Smooth muscle cell (in vitro differentiated cells): ENCODE data around the gene PCGF2. TPM values are rescaled to one million over a fixed set of nuclear protein-coding genes. Genes with fewer than 3 reads are reported as not detected.
"Not testable (repeated sequence)": the region's sequence is repeated elsewhere in the genome, so short reads cannot be mapped to it uniquely, and the experiment has no call there.

ENCODE experiments used
- DNase-seq: peaks from one replicate; lab custom pipeline; 2025; ENCODE audit not compliant: unreplicated experiment; lab: John Stamatoyannopoulos, UW
- H2AFZ ChIP-seq: fragments of 200-600 bp; sonication (generic); 2 replicates; pipeline ENCODE4 v1.6.0; 2016; ENCODE audit warnings: antibody characterized with exemption, low read depth, mild to moderate bottlenecking
- H3F3A ChIP-seq: fragments of 200-600 bp; sonication (generic); 2 replicates; pipeline ENCODE4 v1.6.0; 2017; ENCODE audit warnings: antibody characterized with exemption, low read depth
- H3K27ac ChIP-seq: fragments of 200-600 bp; sonication (generic); 2 replicates; pipeline ENCODE4 v1.5.1; 2016; ENCODE audit warnings: low read depth, mild to moderate bottlenecking
- H3K27me3 ChIP-seq: fragments of 200-600 bp; sonication (generic); 2 replicates; pipeline ENCODE4 v1.6.1; 2016; ENCODE audit warnings: low read depth, mild to moderate bottlenecking
- H3K36me3 ChIP-seq: fragments of 200-600 bp; sonication (generic); 2 replicates; pipeline ENCODE4 v1.5.1; 2016; ENCODE audit warnings: low read depth
- H3K4me1 ChIP-seq: fragments of 200-600 bp; sonication (generic); 2 replicates; pipeline ENCODE4 v1.5.1; 2016; ENCODE audit warnings: low read depth
- H3K4me2 ChIP-seq: fragments of 200-600 bp; sonication (generic); 2 replicates; pipeline ENCODE4 v1.6.0; 2016; ENCODE audit warnings: mild to moderate bottlenecking
- H3K4me3 ChIP-seq: fragments of 200-600 bp; sonication (generic); 2 replicates; pipeline ENCODE4 v1.5.1; 2016; ENCODE audit warnings: mild to moderate bottlenecking
- H3K79me2 ChIP-seq: fragments of 200-600 bp; sonication (generic); 2 replicates; pipeline ENCODE4 v1.6.0; 2016; ENCODE audit warnings: low read depth, mild to moderate bottlenecking
- H3K9ac ChIP-seq: fragments of 200-600 bp; sonication (generic); 2 replicates; pipeline ENCODE4 v1.6.0; 2016; ENCODE audit warnings: low read depth
- H3K9me3 ChIP-seq: fragments of 200-600 bp; sonication (generic); replicated peaks from 2 replicates; pipeline ENCODE4 v1.5.1; 2016; ENCODE audit warnings: low read depth
- H4K20me1 ChIP-seq: fragments of 200-600 bp; sonication (generic); 2 replicates; pipeline ENCODE4 v1.6.0; 2016; ENCODE audit warnings: low read depth
- CTCF ChIP-seq: fragments of 200-600 bp; sonication (generic); IDR thresholded peaks from 2 replicates; pipeline ENCODE4 v1.5.1; 2017; ENCODE audit warnings: borderline replicate concordance, mild to moderate bottlenecking, antibody characterized with exemption; ENCODE audit not compliant: insufficient read depth, poor library complexity, severe bottlenecking
- WGBS: methylation state at CpG from one replicate; pipeline ENCODE4 v1.1.7; 2016; ENCODE audit warnings: low lambda C conversion rate; 5-methylcytosine and 5-hydroxymethylcytosine counted together
- polyA plus RNA-seq: library from polyadenylated mRNA; unstranded; fragments of >200 nt; fragmentation: Nextera tagmentation; extraction: Ambion mirVana; gene quantifications from 2 replicates; pipeline ENCODE4 v1.2.1, GENCODE V29; 2016
- total RNA-seq: library from RNA; depleted of rRNA; stranded (reverse); fragments of >200 nt; gene quantifications from 2 replicates; pipeline ENCODE4 v1.2.3, GENCODE V29; 2014

PCGF2 gene
- total and polyA plus RNA-seq, 2 experiments from 2014 or later: 6.1 to 11.6 TPM

GRCh38 chr17:38789185-38789584, 41.0 kb upstream of the PCGF2 start:
- Histone ChIP-seq H3K79me2 (peaks cover 49% of the 10 kb centered on the region), H3K27me3 (no peaks in the 10 kb centered on the region), H3K9ac (no peak overlapping the region), H3K36me3 (peaks cover 3% of the 10 kb centered on the region), H3F3A (no peaks in the 10 kb centered on the region), H3K27ac (no peak overlapping the region), H3K4me2 (no peak overlapping the region), H4K20me1 (peaks cover 88% of the 10 kb centered on the region), H3K4me1 (peaks cover 8% of the 10 kb centered on the region), H2AFZ (no peak overlapping the region), H3K9me3 (no peaks in the 10 kb centered on the region), H3K4me3 (no peak overlapping the region)
- no peak for DNase-seq
- WGBS: 5% methylated on average over 1 of the region's 1 CpG
- TF ChIP-seq CTCF: no peak

- not testable (repeated sequence) for H3K4me2 ChIP-seq, H3K4me1 ChIP-seq, DNase-seq, H3K27ac ChIP-seq, H3K27me3 ChIP-seq, H3K4me3 ChIP-seq, H3K9ac ChIP-seq, H3F3A ChIP-seq, H3K36me3 ChIP-seq, H3K9me3 ChIP-seq, H2AFZ ChIP-seq
- Histone ChIP-seq H3K79me2 (peaks cover 38% of the 10 kb centered on the region), H4K20me1 (peaks cover 76% of the 10 kb centered on the region)
- WGBS: 97% methylated on average over 4 of the region's 4 CpGs
Observed at GRCh38 chr17:38787999-38788398, 39.9 kb upstream of the PCGF2 start.

- H3K4me1 ChIP-seq: peaks cover 8% of the 10 kb centered on the region
- no peak overlapping the region for H3K4me3 ChIP-seq
- H3K36me3 ChIP-seq: peaks cover 3% of the 10 kb centered on the region
- no peaks in the 10 kb centered on the region for H3F3A ChIP-seq
- peaks cover 31% of the 10 kb centered on the region for H3K79me2 ChIP-seq
- H3K27me3 ChIP-seq: no peaks in the 10 kb centered on the region
- no peak overlapping the region for H3K9ac ChIP-seq
- H3K9me3 ChIP-seq: no peaks in the 10 kb centered on the region
- 84% methylated on average over 6 of the region's 6 CpGs for WGBS
- no peak for TF ChIP-seq CTCF
- H2AFZ ChIP-seq: no peak overlapping the region
- H3K27ac ChIP-seq: peak overlapping the region; percentile 32
- peaks cover 61% of the 10 kb centered on the region for H4K20me1 ChIP-seq
- no peak for DNase-seq
- no peak overlapping the region for H3K4me2 ChIP-seq
Observed at GRCh38 chr17:38786372-38786771, 38.2 kb upstream of the PCGF2 start.

- DNase-seq: no peak
- H3K4me1 ChIP-seq: no peaks in the 10 kb centered on the region
- H3K27ac ChIP-seq: no peak overlapping the region
- H3K79me2 ChIP-seq: peaks cover 1% of the 10 kb centered on the region
- no peaks in the 10 kb centered on the region for H3F3A ChIP-seq
- no peaks in the 10 kb centered on the region for H3K9me3 ChIP-seq
- no peak overlapping the region for H2AFZ ChIP-seq
- 97% methylated on average over 3 of the region's 3 CpGs for WGBS
- H3K4me2 ChIP-seq: no peak overlapping the region
- peaks cover 3% of the 10 kb centered on the region for H3K36me3 ChIP-seq
- H3K27me3 ChIP-seq: no peaks in the 10 kb centered on the region
- H3K9ac ChIP-seq: no peak overlapping the region
- peaks cover 30% of the 10 kb centered on the region for H4K20me1 ChIP-seq
- no peak for TF ChIP-seq CTCF
- no peak overlapping the region for H3K4me3 ChIP-seq
Observed at GRCh38 chr17:38783227-38783626, 35.1 kb upstream of the PCGF2 start.
